ENCODE measurements around the gene NHLH1.

NHLH1 gene

DNA sequence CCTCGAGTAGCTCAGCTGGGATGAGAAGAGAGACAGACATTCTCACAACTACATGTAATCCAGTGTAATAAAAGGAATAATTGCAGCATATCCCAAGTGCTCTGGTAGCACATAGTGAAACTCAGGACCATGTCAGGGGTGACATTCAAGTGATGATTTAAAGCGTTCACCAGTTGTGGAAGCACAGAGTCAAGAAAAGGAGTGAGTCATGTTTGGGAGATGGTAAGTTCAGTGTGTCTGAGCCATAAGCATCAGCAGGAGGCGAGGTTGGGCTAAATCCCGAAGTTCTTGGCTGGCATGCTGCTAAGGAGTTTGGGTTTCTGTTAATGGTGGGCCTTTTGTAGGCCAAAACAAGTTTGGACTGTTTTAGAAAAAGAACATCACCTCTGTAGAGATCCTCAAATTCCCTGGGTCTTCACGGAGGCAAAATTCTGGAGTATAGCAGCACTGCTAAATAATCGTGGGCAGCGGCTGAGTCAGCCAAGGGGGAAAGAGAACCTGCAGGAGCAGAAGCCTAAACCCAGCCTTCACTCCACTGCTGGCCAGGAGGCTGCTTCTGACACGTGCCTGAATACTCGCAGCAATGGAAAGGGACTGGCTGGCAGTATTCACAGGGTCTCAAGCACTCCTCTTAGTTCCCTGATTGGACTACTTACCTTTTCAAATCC, 7.2 kb upstream of the NHLH1 start:
- DNase-seq: no peak

DNA sequence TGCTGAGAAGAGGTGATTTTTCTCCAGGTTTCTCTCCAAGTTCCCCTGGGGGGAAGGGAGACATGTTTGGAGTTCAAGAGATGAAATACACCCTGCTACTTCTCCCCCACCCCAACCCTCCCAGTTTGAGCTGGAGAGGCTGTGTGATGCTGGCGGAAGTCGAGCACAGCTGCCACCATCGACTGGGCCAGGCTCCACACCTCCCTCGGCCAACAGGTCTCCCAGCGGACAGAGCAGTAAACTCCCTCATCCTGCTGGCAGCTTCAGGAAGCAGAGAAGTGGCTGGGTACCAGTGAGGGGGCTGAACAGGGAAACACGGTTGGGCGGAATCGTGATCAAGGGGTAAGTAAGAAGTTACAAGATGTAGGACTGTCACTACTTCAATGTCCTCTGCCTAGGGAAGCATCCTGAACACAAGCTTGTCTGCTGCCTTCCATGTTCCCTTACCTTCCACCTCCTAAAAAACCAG, 6.6 kb upstream of the NHLH1 start:
- no peak for DNase-seq

DNA sequence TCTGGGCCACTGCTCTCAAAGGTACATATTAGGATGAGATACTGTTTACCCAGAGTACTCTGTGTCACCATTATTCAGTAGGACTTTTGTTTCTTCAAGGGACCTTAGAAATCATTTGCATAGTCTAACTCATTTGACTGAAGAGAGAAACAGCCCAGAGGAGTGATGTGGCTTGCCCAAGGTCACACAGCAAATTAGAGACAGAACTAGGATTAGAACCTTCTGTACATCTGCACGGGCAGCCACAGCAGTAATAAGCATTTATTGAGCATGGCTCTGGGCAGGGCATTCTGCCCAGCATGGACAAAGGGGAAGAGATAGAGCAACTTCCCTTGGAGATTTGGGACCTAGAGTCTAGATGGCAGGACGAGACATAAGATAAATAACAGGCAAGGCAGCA, 5.7 kb upstream of the NHLH1 start:
- DNase-seq: no peak

DNA sequence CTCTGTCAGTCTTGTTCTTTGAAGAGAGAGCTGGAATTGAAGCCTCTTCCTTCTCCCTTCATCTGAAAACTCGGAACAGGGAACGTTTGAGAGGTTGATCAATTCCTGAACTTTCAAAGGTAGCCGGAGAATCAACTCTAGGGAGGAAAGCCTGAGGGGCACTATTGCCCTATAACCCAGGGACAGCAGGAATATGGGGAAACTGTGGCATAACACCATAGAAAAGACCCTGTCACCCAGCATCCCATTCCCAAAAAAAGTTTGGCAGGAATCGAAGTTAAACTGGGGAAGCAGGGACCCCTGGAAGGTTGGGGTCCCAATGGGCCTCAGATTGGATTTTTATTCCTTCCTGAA, 5.1 kb upstream of the NHLH1 start:
- DNase-seq: no peak

GRCh38 chr1:160362168-160362957, 4.5 kb upstream of the NHLH1 start:
- no peak for DNase-seq

DNA sequence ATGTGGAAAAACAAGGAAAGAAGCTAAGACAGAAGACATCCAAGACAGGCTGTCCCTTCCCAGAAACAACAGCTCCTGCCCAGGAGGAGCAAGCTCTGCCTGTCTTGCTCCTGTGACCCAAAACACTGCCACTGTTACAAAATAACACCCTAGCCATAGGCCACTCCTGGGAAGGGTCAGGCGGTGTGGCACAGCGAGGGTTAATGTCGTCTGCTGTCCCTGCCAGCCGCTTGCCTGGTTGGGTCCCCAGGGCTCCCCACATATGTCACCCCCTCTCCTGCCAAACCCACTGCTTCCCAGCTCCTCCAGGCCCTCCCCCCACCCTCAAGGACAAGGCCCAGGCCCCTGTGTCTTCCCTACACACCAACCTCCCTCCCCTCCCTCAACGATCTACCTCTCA, 3.9 kb upstream of the NHLH1 start:
- DNase-seq: no peak

DNA sequence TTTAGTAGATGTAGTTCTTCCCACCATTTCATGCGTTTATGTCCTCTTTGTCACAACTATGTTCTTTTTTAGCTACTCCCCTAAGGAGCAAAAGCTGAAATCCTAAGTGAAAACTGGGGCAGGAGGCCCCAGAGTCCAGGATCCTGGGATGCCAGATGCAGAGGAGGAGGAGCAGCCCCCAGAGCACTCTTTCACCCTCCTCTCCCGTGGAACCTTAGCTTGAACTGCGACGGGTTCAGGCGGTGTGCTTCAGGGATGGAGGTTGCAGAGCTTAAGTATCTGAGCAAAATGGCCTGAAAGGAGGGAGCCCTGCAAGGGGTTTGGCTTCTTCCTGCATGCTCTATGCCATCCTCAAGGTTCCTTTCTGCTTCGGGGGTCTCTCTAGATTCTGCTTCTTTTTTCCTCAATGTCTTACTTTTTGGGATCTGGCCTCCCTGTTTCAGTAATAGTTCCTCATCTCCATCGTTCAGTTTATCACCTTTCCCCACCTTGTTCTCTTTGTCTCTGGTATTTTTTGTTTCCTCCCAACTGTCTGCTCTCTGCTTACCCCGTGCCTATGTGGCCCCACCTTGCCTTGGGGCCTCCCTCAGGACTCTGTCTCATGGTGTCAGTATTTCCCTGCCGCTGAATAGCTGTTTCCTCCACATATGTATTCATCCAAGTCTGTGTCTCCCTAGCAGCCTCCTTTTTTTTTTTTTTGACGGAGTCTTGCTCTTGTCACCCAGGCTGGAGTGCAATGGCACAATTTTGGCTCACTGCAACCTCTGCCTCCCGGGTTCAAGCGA, 2.7 kb upstream of the NHLH1 start:
- DNase-seq: no peak

DNA sequence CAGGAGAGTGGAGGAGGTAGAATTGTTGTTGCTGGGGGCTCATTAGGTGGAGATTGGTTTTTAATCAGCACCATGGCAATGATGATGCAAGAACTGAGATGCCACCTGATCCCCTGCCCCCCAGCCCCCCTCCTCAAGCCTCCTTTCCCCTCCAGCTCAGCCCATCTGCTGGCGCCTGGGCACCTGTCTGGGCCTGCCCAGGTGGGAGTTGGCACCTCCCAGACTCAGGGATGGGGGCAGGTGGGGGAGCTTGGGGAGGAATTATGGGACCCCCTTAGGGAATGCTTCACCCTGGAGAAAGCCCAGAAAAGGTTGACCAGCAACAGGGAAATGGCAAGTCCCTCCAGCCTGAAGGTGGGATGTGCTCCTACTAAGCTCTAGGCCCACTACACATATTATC, 1.5 kb upstream of the NHLH1 start:
- DNase-seq: no peak

GRCh38 chr1:160367516-160367900, 637 bp downstream of the NHLH1 start:
- DNase-seq: no peak

- DNase-seq: no peak
Measured at GRCh38 chr1:160367934-160368923, 1.4 kb downstream of the NHLH1 start.

GRCh38 chr1:160369087-160369486, 2.2 kb downstream of the NHLH1 start:
- DNase-seq: no peak

DNA sequence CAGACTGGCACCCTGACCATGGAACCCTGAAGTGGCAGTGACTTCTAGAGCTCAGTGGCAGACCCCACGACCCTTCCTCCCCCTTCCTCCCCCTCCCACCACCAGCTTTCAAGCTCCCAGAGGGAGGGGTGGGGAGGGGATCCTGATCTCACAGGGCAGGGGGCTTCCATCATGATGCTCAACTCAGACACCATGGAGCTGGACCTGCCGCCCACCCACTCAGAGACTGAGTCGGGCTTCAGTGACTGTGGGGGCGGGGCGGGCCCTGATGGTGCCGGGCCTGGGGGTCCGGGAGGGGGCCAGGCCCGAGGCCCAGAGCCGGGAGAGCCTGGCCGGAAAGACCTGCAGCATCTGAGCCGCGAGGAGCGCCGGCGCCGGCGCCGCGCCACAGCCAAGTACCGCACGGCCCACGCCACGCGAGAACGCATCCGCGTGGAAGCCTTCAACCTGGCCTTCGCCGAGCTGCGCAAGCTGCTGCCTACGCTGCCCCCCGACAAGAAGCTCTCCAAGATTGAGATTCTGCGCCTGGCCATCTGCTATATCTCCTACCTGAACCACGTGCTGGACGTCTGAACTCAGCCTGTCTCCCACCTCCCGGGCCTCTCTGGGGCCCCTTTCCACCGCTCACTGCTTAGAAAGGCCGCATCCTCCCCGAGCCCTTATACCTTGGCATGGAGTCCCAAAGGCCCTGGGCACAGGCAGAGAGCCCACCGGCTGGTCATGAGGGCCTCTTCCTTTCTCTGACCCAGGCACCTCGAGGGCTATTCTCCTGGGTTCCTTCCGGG, 3.9 kb downstream of the NHLH1 start:
- no peak for DNase-seq

DNA sequence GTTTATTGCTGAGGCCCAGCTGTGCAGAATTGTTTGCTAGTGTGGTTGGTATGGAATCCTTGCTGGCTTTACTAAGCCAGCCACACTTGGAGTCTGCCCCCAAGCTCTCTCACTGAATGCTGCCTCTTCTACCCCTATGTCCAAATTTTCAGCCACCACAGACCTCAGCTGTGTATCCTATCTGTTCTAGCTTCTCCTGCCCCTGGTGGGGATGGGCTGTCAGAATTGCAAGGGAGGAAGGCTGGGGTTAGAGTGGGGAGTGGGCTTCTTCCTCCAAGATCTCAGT, 4.4 kb downstream of the NHLH1 start:
- DNase-seq: no peak

DNA sequence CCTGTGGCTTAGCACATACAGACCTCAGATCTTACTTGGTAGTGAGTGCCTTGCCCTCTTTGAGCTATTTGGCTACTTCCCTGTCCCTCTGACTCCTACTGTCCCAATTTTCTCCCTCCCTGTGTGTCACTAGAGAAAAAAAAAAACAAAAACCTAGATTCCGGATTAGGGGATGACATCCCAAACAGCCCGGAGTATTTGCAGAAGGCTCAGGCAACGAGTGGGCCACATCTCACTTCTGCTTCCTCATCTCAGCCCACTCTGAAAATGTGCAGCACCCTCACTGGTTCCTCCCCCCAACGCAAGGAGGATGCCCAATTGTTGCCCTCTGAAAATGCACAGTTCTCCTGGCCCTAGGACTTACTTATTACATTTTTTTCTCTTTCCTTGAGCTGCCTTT, 4.9 kb downstream of the NHLH1 start:
- DNase-seq: no peak

- DNase-seq: no peak
Measured at GRCh38 chr1:160373696-160374095, 6.8 kb downstream of the NHLH1 start.

DNA sequence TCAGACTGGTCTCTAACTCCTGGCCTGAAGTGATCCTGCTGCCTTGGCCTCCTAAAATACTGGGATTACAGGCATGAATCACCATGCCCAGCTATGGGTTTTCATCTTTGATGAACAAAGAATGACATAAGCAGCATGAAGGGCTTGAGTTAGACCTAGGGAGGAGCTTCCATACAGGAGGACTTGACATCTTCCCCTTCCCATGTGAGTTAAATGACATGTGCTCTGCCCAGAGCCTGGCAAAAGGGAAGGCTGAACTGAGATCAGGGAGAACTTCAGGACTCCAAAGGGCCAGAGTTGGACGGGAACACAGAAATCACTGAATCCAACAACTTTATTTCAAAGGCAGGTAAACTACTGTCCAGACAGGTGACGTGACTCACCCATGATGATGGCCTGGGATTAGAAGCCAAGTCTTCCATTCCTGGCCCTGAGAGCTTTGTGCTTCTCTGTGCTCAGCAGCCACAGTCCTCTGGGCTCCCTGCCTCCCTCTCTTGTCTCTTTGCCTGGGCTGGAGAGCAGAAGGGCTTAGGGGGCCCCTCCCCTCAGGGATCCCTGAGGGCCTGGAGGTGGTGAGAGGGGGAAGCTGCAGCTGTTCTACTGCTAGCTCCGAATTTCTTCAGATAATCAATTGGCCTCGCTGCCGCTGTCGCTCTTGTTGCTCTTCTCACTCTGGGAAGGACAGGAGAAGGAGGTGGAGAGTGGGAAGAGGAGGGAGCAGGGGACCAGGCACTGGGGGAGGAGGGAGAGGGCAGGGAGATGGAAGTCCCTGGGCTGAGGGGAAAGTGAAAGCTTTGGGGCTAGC, 7.6 kb downstream of the NHLH1 start:
- DNase-seq: no peak

GRCh38 chr1:160375788-160376524, 9.1 kb downstream of the NHLH1 start:
- no peak for DNase-seq

DNA sequence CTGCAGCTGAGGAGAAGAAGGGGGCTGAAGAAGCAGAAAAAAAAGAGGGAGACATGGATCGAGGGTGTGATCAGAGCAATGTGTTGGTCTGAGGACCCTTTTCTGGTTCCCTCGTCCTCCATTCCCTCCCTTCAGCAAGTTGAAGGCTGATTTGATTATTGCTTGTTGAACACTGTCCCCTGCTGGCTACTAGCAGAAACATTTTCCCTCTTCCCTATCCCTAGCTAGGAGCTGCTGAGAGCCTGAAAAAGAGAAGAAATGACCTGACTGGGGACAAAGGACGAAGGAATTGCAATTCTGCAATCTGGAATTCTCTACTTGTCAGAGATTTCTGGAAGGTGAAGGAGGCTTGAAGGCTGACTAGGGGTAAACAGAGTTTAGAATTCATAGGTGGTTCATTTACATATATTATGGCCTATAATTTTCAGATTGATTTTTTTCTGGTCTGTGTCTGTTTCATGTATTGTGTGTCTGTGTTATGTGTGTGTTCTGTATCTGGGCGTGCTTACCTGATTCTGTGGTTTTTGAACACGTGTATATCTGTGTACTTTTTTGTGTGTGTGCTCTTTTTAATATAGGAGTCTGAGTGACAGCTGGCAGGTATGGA, 9.8 kb downstream of the NHLH1 start:
- no peak for DNase-seq

GRCh38 chr1:160377585-160378206, 10.8 kb downstream of the NHLH1 start:
- DNase-seq: no peak

All from activated CD8-positive, alpha-beta memory T cell treated with anti-CD3 and anti-CD28 coated beads, Interleukin-2, amount 50 U/mL, for 4 hours (primary cell).